ENCODE data around the gene NR0B2.

- TF ChIP-seq, protein P1, sequence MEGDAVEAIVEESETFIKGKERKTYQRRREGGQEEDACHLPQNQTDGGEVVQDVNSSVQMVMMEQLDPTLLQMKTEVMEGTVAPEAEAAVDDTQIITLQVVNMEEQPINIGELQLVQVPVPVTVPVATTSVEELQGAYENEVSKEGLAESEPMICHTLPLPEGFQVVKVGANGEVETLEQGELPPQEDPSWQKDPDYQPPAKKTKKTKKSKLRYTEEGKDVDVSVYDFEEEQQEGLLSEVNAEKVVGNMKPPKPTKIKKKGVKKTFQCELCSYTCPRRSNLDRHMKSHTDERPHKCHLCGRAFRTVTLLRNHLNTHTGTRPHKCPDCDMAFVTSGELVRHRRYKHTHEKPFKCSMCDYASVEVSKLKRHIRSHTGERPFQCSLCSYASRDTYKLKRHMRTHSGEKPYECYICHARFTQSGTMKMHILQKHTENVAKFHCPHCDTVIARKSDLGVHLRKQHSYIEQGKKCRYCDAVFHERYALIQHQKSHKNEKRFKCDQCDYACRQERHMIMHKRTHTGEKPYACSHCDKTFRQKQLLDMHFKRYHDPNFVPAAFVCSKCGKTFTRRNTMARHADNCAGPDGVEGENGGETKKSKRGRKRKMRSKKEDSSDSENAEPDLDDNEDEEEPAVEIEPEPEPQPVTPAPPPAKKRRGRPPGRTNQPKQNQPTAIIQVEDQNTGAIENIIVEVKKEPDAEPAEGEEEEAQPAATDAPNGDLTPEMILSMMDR (conservative IDR thresholded peaks at IDR 0.05; ENCODE audit: low read length) = no peak
- no peak for TF ChIP-seq EZH2phosphoT487 (IDR thresholded peaks at IDR 0.05; ENCODE audit: borderline replicate concordance, low read depth, low read length)
These were observed 36.1 kb upstream of the NR0B2 start for GRCh38 chr1:26949926-26950319.

Data from OCI-LY7 (cell line).